SK-N-SH (cell line): Measurements from ENCODE around the gene MEIOC. TPM values are rescaled to one million over a fixed set of nuclear protein-coding genes. Genes with fewer than 3 reads are reported as not detected.

ENCODE experiments used
- CTCF ChIA-PET: fragments of 300-600, 350-600 bp; formaldehyde crosslinking; extraction: SDS; loops from one replicate; lab custom pipeline; 2021; lab: Yijun Ruan, JAX
- POLR2A ChIA-PET: fragments of 350-600 bp; sonication (Branson Sonifier 250); formaldehyde crosslinking; extraction: SDS; loops from one replicate; lab custom pipeline; 2020; ENCODE audit warnings: antibody characterized with exemption, inconsistent platforms; lab: Yijun Ruan, JAX
- DNase-seq: peaks from one replicate; pipeline ENCODE4 v3.0.0; 2012
- H2AFZ ChIP-seq: fragments of 200-600 bp; sonication (generic); 2 replicates; pipeline ENCODE4 v1.8.1; 2016; ENCODE audit warnings: antibody characterized with exemption, mild to moderate bottlenecking, low read depth
- H3F3A ChIP-seq: fragments of 200-600 bp; sonication (generic); replicated peaks from 2 replicates; pipeline ENCODE3; 2016; ENCODE audit warnings: antibody characterized with exemption, mild to moderate bottlenecking; ENCODE audit not compliant: insufficient read depth
- H3K27ac ChIP-seq, 2 experiments: fragments of 200-500 bp in 1 of 2; fragments of 200-600 bp in 1 of 2; sonication (Bioruptor generic) in 1 of 2; sonication (generic), shearing (Covaris generic) in 1 of 2; 2 replicates each; pipeline versions ENCODE4 v1.5.1 to v1.6.1; 2014 to 2016; ENCODE audit warnings: low read depth in 2 of 2, inconsistent platforms in 1 of 2, low read length in 1 of 2, mild to moderate bottlenecking in 1 of 2, mixed read lengths in 1 of 2
- H3K27me3 ChIP-seq: fragments of 200-600 bp; sonication (generic), shearing (Covaris generic); 2 replicates; pipeline ENCODE4 v1.6.1; 2016; ENCODE audit warnings: mixed run types; ENCODE audit not compliant: insufficient read depth
- H3K36me3 ChIP-seq, 2 experiments: fragments of 200-500 bp in 1 of 2; fragments of 200-600 bp in 1 of 2; sonication (Bioruptor generic) in 1 of 2; sonication (generic) in 1 of 2; replicated peaks in 1 of 2; 2 replicates each; pipeline versions ENCODE3 to v1.5.1; 2014 to 2016; ENCODE audit warnings: low read length in 1 of 2, mild to moderate bottlenecking in 1 of 2; ENCODE audit not compliant: insufficient read depth in 2 of 2, control insufficient read depth in 1 of 2
- H3K4me1 ChIP-seq, 2 experiments: fragments of 200-500 bp in 1 of 2; fragments of 200-600 bp in 1 of 2; sonication (Bioruptor generic) in 1 of 2; sonication (generic), shearing (Covaris generic) in 1 of 2; 2 replicates each; pipeline versions ENCODE4 v1.5.1 to v1.6.1; 2014 to 2016; ENCODE audit warnings: low read depth in 1 of 2, low read length in 1 of 2, mixed run types in 1 of 2; ENCODE audit not compliant: insufficient read depth in 2 of 2, control insufficient read depth in 1 of 2
- H3K4me2 ChIP-seq: fragments of 200-600 bp; sonication (generic), shearing (Covaris generic); 2 replicates; pipeline ENCODE4 v1.6.1; 2017; ENCODE audit warnings: mixed run types
- H3K4me3 ChIP-seq, 2 experiments: fragments of 200-500 bp in 1 of 2; fragments of 200-600 bp in 1 of 2; sonication (Bioruptor generic) in 1 of 2; sonication (generic), shearing (Covaris generic) in 1 of 2; 2 replicates each; pipeline versions ENCODE4 v1.5.1 to v1.8.1; 2014 to 2016; ENCODE audit warnings: low read depth in 2 of 2, inconsistent platforms in 1 of 2, low read length in 1 of 2, mild to moderate bottlenecking in 1 of 2, mixed read lengths in 1 of 2, moderate library complexity in 1 of 2
- H3K79me2 ChIP-seq: fragments of 200-600 bp; sonication (generic); 2 replicates; pipeline ENCODE4 v1.8.1; 2017; ENCODE audit warnings: mild to moderate bottlenecking; ENCODE audit not compliant: insufficient read depth
- H3K9ac ChIP-seq: fragments of 200-600 bp; sonication (generic); 2 replicates; pipeline ENCODE4 v1.6.1; 2017; ENCODE audit warnings: mixed run types
- H3K9me2 ChIP-seq: fragments of 200-600 bp; sonication (generic); 2 replicates; pipeline ENCODE4 v1.6.1; 2017; ENCODE audit warnings: mixed run types
- H3K9me3 ChIP-seq: fragments of 200-600 bp; sonication (generic); 2 replicates; pipeline ENCODE4 v1.6.1; 2017; ENCODE audit warnings: mixed run types, mild to moderate bottlenecking, moderate library complexity
- H4K20me1 ChIP-seq: fragments of 200-600 bp; sonication (generic); 2 replicates; pipeline ENCODE4 v1.6.1; 2017; ENCODE audit warnings: mild to moderate bottlenecking, mixed run types; ENCODE audit not compliant: insufficient read depth
- ELF1 ChIP-seq: IDR thresholded peaks from 2 replicates; pipeline ENCODE4 v1.4.0; 2012
- EZH2phosphoT487 ChIP-seq: fragments of 200-600 bp; sonication (generic); IDR thresholded peaks from 2 replicates; pipeline ENCODE4 v1.6.1; 2017; ENCODE audit warnings: low read depth, mixed run types, mild to moderate bottlenecking, antibody characterized with exemption, moderate library complexity, borderline replicate concordance
- FOSL2 ChIP-seq: IDR thresholded peaks from 2 replicates; pipeline ENCODE4 v1.4.0; 2012; ENCODE audit warnings: low read depth, mild to moderate bottlenecking, moderate library complexity, borderline replicate concordance
- GATA2 ChIP-seq: sonication (generic); formaldehyde crosslinking; IDR thresholded peaks from 2 replicates; pipeline ENCODE4 v1.5.0; 2020; ENCODE audit warnings: mild to moderate bottlenecking, missing genetic modification reagents
- JUND ChIP-seq: IDR thresholded peaks from 2 replicates; pipeline ENCODE4 v1.4.0; 2012
- MAX ChIP-seq: IDR thresholded peaks from 2 replicates; pipeline ENCODE4 v1.4.0; 2012; ENCODE audit warnings: low read depth
- MEF2A ChIP-seq: IDR thresholded peaks from 2 replicates; pipeline ENCODE4 v1.4.0; 2012; ENCODE audit warnings: low read depth, borderline replicate concordance
- MXI1 ChIP-seq: IDR thresholded peaks from 2 replicates; pipeline ENCODE4 v1.6.1; 2012; ENCODE audit warnings: mild to moderate bottlenecking, low read depth, low read length, improper control_type of control experiment
- NRF1 ChIP-seq: IDR thresholded peaks from 2 replicates; pipeline ENCODE4 v1.6.1; 2012; ENCODE audit warnings: low read depth, mild to moderate bottlenecking, low read length
- RFX5 ChIP-seq: IDR thresholded peaks from 2 replicates; pipeline ENCODE4 v1.6.1; 2012; ENCODE audit warnings: mild to moderate bottlenecking, improper control_type of control experiment, low read length
- RXRA ChIP-seq: IDR thresholded peaks from 2 replicates; pipeline ENCODE4 v1.4.0; 2012; ENCODE audit warnings: low read depth, mild to moderate bottlenecking, borderline replicate concordance
- SIN3A ChIP-seq: IDR thresholded peaks from 2 replicates; pipeline ENCODE4 v1.6.1; 2012; ENCODE audit warnings: low read depth, mild to moderate bottlenecking, low read length, moderate library complexity, borderline replicate concordance
- TAF1 ChIP-seq: IDR thresholded peaks from 2 replicates; pipeline ENCODE4 v1.6.1; 2012; ENCODE audit warnings: low read depth, mild to moderate bottlenecking, low read length, moderate library complexity, borderline replicate concordance
- TCF12 ChIP-seq: IDR thresholded peaks from 2 replicates; pipeline ENCODE4 v1.4.0; 2012
- USF1 ChIP-seq: IDR thresholded peaks from 2 replicates; pipeline ENCODE4 v1.4.0; 2012; ENCODE audit warnings: low read depth, borderline replicate concordance
- WGBS: methylation state at CpG from one replicate; pipeline ENCODE4 v1.1.6; 2017; ENCODE audit warnings: low lambda C conversion rate; 5-methylcytosine and 5-hydroxymethylcytosine counted together
- polyA plus RNA-seq, 3 experiments: library from polyadenylated mRNA; depleted of rRNA; stranded (reverse); fragments of >200 nt; gene quantifications; 2 replicates each; pipeline ENCODE4 v1.2.3, GENCODE V29; 2012
- TF ChIP-seq, protein P1 (sequence below): IDR thresholded peaks from 2 replicates; pipeline ENCODE4 v1.6.1; 2012; ENCODE audit warnings: mild to moderate bottlenecking, low read depth, low read length, moderate library complexity

Gene MEIOC
- polyA plus RNA-seq, 1 of the 3 experiments (the other 2 are of a cell fraction): 1.3 TPM

GRCh38 chr17:44629314-44629713 lies 27.0 kb upstream of the MEIOC start:
- CTCF ChIA-PET: interaction anchor here (7.7 kb wide), 1 partner anchor 97 kb away, joined by 56 read pairs; no protein-coding TSS in a partner anchor

GRCh38 chr17:44630703-44631102 lies 25.6 kb upstream of the MEIOC start:
- ChIA-PET POLR2A (interaction anchor here (0.6 kb wide), 1 partner anchor 103 kb away, joined by 3 read pairs; no protein-coding TSS in a partner anchor), CTCF (interaction anchor here (1.1 to 7.7 kb wide), 4 partner anchors 23 to 98 kb away, joined by 3 to 56 read pairs (median 14); no protein-coding TSS in a partner anchor)
- H4K20me1 ChIP-seq: no peaks in the 10 kb centered on the region
- TF ChIP-seq MXI1: no peak
- TF ChIP-seq ELF1: no peak
- TF ChIP-seq RXRA: no peak
- TF ChIP-seq MAX: no peak
- TF ChIP-seq GATA2 (CRISPR knock-in tag): no peak
- TF ChIP-seq FOSL2: no peak
- TF ChIP-seq TCF12: no peak
- no peak for TF ChIP-seq USF1
- TF ChIP-seq NRF1: no peak
- no peak for TF ChIP-seq JUND
- TF ChIP-seq, protein P1, sequence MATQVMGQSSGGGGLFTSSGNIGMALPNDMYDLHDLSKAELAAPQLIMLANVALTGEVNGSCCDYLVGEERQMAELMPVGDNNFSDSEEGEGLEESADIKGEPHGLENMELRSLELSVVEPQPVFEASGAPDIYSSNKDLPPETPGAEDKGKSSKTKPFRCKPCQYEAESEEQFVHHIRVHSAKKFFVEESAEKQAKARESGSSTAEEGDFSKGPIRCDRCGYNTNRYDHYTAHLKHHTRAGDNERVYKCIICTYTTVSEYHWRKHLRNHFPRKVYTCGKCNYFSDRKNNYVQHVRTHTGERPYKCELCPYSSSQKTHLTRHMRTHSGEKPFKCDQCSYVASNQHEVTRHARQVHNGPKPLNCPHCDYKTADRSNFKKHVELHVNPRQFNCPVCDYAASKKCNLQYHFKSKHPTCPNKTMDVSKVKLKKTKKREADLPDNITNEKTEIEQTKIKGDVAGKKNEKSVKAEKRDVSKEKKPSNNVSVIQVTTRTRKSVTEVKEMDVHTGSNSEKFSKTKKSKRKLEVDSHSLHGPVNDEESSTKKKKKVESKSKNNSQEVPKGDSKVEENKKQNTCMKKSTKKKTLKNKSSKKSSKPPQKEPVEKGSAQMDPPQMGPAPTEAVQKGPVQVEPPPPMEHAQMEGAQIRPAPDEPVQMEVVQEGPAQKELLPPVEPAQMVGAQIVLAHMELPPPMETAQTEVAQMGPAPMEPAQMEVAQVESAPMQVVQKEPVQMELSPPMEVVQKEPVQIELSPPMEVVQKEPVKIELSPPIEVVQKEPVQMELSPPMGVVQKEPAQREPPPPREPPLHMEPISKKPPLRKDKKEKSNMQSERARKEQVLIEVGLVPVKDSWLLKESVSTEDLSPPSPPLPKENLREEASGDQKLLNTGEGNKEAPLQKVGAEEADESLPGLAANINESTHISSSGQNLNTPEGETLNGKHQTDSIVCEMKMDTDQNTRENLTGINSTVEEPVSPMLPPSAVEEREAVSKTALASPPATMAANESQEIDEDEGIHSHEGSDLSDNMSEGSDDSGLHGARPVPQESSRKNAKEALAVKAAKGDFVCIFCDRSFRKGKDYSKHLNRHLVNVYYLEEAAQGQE: no peak
- H3K36me3 ChIP-seq: no peaks in the 10 kb centered on the region
- no peaks in the 10 kb centered on the region for H3K9me2 ChIP-seq
- H3K4me3 ChIP-seq: no peak overlapping the region
- WGBS: 89% methylated on average over 4 of the region's 4 CpGs
- H3K9ac ChIP-seq: no peak overlapping the region
- H3K27ac ChIP-seq: no peak overlapping the region
- H3K4me2 ChIP-seq: no peak overlapping the region
- H3K9me3 ChIP-seq: no peaks in the 10 kb centered on the region
- no peaks in the 10 kb centered on the region for H3K27me3 ChIP-seq
- peaks cover 0 to 6% of the 10 kb centered on the region in 2 experiments; a peak in 1 of 4 replicates for H3K4me1 ChIP-seq
- H2AFZ ChIP-seq: no peak overlapping the region
- no peaks in the 10 kb centered on the region for H3F3A ChIP-seq
- no peaks in the 10 kb centered on the region for H3K79me2 ChIP-seq
- no peak for DNase-seq

More at GRCh38 chr17:44629314-44629713, 27.0 kb upstream of the MEIOC start:
- no peak overlapping the region for H3K9ac ChIP-seq
- H3K4me3 ChIP-seq: no peak overlapping the region
- H3K36me3 ChIP-seq: no peaks in the 10 kb centered on the region
- no peaks in the 10 kb centered on the region for H3K27me3 ChIP-seq
- no peaks in the 10 kb centered on the region for H4K20me1 ChIP-seq
- no peak overlapping the region for H2AFZ ChIP-seq
- no peak for DNase-seq
- TF ChIP-seq MEF2A (no peak), TAF1 (no peak), FOSL2 (no peak), RXRA (no peak), JUND (no peak), MXI1 (no peak), RFX5 (no peak), SIN3A (no peak), EZH2phosphoT487 (no peak)
- TF ChIP-seq, protein P1: no peak
- TF ChIP-seq, all 33 proteins: peak for 0
- Histone ChIP-seq H3F3A (no peaks in the 10 kb centered on the region), H3K27ac (no peak overlapping the region), H3K9me3 (no peaks in the 10 kb centered on the region), H3K9me2 (no peaks in the 10 kb centered on the region), H3K4me1 (peaks cover 0 to 6% of the 10 kb centered on the region in 2 experiments; a peak in 1 of 4 replicates), H3K79me2 (no peaks in the 10 kb centered on the region), H3K4me2 (no peak overlapping the region)
- POLR2A ChIA-PET: no interaction called here
- WGBS: 93% methylated on average over 11 of the region's 13 CpGs
